ENCODE results near the gene TNRC6A.

- no peak for TF ChIP-seq CTCF (IDR thresholded peaks at IDR 0.05)
- no peak for TF ChIP-seq EZH2 (IDR thresholded peaks at IDR 0.05)
These were observed 2.4 kb downstream of the TNRC6A start for GRCh38 chr16:24731722-24732419.
